ENCODE measurements around the gene ARHGEF4.

Gene ARHGEF4

GRCh38 chr2:130869441-130870160 is 32.9 kb downstream of the ARHGEF4 start:
- DNase-seq (ENCODE audit: low read depth): no peak

GRCh38 chr2:130870161-130870485 is 33.4 kb downstream of the ARHGEF4 start:
- TF ChIP-seq CTCF (conservative IDR thresholded peaks at IDR 0.05; ENCODE audit: low read depth, low read length): no peak
- DNase-seq (ENCODE audit: low read depth): no peak
- H3K4me3 ChIP-seq (ENCODE audit: low read length): no peak overlapping the region

More at GRCh38 chr2:130869441-130870160, 32.9 kb downstream of the ARHGEF4 start:
- H3K4me3 ChIP-seq (ENCODE audit: low read length): no peak overlapping the region
- no peak for TF ChIP-seq CTCF (conservative IDR thresholded peaks at IDR 0.05; ENCODE audit: low read depth, low read length)

GRCh38 chr2:130870779-130871178 is 34.1 kb downstream of the ARHGEF4 start:
- no peak for DNase-seq (ENCODE audit: low read depth)
- no peak for TF ChIP-seq CTCF (conservative IDR thresholded peaks at IDR 0.05; ENCODE audit: low read depth, low read length)
- H3K4me3 ChIP-seq (ENCODE audit: low read length): no peak overlapping the region

GRCh38 chr2:130871843-130872740 is 35.4 kb downstream of the ARHGEF4 start:
- H3K4me3 ChIP-seq (ENCODE audit: low read length): no peak overlapping the region
- DNase-seq (ENCODE audit: low read depth): no peak
- TF ChIP-seq CTCF (conservative IDR thresholded peaks at IDR 0.05; ENCODE audit: low read depth, low read length): no peak

- no peak for DNase-seq (ENCODE audit: low read depth)
- TF ChIP-seq CTCF (conservative IDR thresholded peaks at IDR 0.05; ENCODE audit: low read depth, low read length): no peak
- H3K4me3 ChIP-seq (ENCODE audit: low read length): no peak overlapping the region
Measured at GRCh38 chr2:130872741-130873125, 36.0 kb downstream of the ARHGEF4 start.

- no peak overlapping the region for H3K4me3 ChIP-seq (ENCODE audit: low read length)
- TF ChIP-seq CTCF (conservative IDR thresholded peaks at IDR 0.05; ENCODE audit: low read depth, low read length): peak; percentile 78
- peak; percentile 7 for DNase-seq (ENCODE audit: low read depth)
Measured at GRCh38 chr2:130873700-130874346, 37.1 kb downstream of the ARHGEF4 start.

All from retinal pigment epithelial cell (primary cell).